ENCODE data around the gene CAMTA1. TPM values are rescaled to one million over a fixed set of nuclear protein-coding genes. Genes with fewer than 3 reads are reported as not detected.

The CAMTA1 gene
- total and polyA plus RNA-seq, 4 donors: 48.1 to 140 (median 52.3) TPM

- ATAC-seq (ENCODE audit: insufficient read depth, low FRiP score): peak; percentile 49
These were observed 862.0 kb downstream of the CAMTA1 start for GRCh38 chr1:7646981-7647901.

GRCh38 chr1:7648761-7649384 is 863.6 kb downstream of the CAMTA1 start:
- Histone ChIP-seq H3K4me1 (ENCODE audit: control insufficient read depth in 5 of 5, insufficient read depth in 5 of 5, low read length in 5 of 5) (peaks cover 0 to 32% (median 10%) of the 10 kb centered on the region in 5 donors), H3K27me3 (ENCODE audit: control insufficient read depth in 3 of 3, insufficient read depth in 3 of 3, low read length in 2 of 3) (peaks cover 0 to 2% (median 0%) of the 10 kb centered on the region in 3 donors), H3K27ac (ENCODE audit: low read depth in 1 of 2, low read length in 1 of 2) (peak overlapping the region in 1 of 2 donors; percentile 76), H3K36me3 (ENCODE audit: control insufficient read depth in 4 of 4, insufficient read depth in 4 of 4, low read length in 4 of 4) (no peaks in the 10 kb centered on the region), H3K9me3 (ENCODE audit: control insufficient read depth in 4 of 4, insufficient read depth in 3 of 4, low read length in 3 of 4) (no peaks in the 10 kb centered on the region), H3K4me3 (no peak overlapping the region), H3K9ac (ENCODE audit: insufficient read depth in 1 of 2, low read length in 2 of 2) (no peak overlapping the region)
- DNase-seq (peak; percentile 37 to 73 (median 48)), ATAC-seq (ENCODE audit: insufficient read depth, low FRiP score) (peak; percentile 66)
- 17 to 27% methylated on average over 14 of the region's 14 CpGs for WGBS, 2 donors
- no peak for TF ChIP-seq CTCF (IDR thresholded peaks at IDR 0.05; ENCODE audit: control extremely low read depth, extremely low read depth)

More at GRCh38 chr1:7646981-7647901, 862.0 kb downstream of the CAMTA1 start:
- Histone ChIP-seq H3K9ac (ENCODE audit: insufficient read depth in 1 of 2, low read length in 2 of 2) (no peak overlapping the region), H3K9me3 (ENCODE audit: control insufficient read depth in 4 of 4, insufficient read depth in 3 of 4, low read length in 3 of 4) (no peaks in the 10 kb centered on the region), H3K27ac (ENCODE audit: low read depth in 1 of 2, low read length in 1 of 2) (no peak overlapping the region), H3K36me3 (ENCODE audit: control insufficient read depth in 4 of 4, insufficient read depth in 4 of 4, low read length in 4 of 4) (no peaks in the 10 kb centered on the region), H3K27me3 (ENCODE audit: control insufficient read depth in 3 of 3, insufficient read depth in 3 of 3, low read length in 2 of 3) (peaks cover 0 to 2% (median 0%) of the 10 kb centered on the region in 3 donors), H3K4me1 (ENCODE audit: control insufficient read depth in 5 of 5, insufficient read depth in 5 of 5, low read length in 5 of 5) (peaks cover 0 to 48% (median 15%) of the 10 kb centered on the region in 5 donors), H3K4me3 (no peak overlapping the region)
- TF ChIP-seq CTCF (IDR thresholded peaks at IDR 0.05; ENCODE audit: control extremely low read depth, extremely low read depth): peak; percentile 91
- WGBS, 2 donors: 46 to 50% methylated on average over 29 to 30 of the region's 30 CpGs
- DNase-seq: peak; percentile 57 to 75 (median 63)

- WGBS, 2 donors: 61 to 71% methylated on average over 11 of the region's 11 CpGs
- ATAC-seq (ENCODE audit: insufficient read depth, low FRiP score): no peak
- H3K9me3 ChIP-seq (ENCODE audit: control insufficient read depth in 4 of 4, insufficient read depth in 3 of 4, low read length in 3 of 4): no peaks in the 10 kb centered on the region
- peaks cover 0 to 12% (median 0%) of the 10 kb centered on the region in 5 donors for H3K4me1 ChIP-seq (ENCODE audit: control insufficient read depth in 5 of 5, insufficient read depth in 5 of 5, low read length in 5 of 5)
- no peak overlapping the region for H3K4me3 ChIP-seq
- TF ChIP-seq CTCF (IDR thresholded peaks at IDR 0.05; ENCODE audit: control extremely low read depth, extremely low read depth): no peak
- H3K27me3 ChIP-seq (ENCODE audit: control insufficient read depth in 3 of 3, insufficient read depth in 3 of 3, low read length in 2 of 3): peaks cover 0 to 2% (median 0%) of the 10 kb centered on the region in 3 donors
- DNase-seq: peak; percentile 70 to 76 (median 73)
- no peak overlapping the region for H3K9ac ChIP-seq (ENCODE audit: insufficient read depth in 1 of 2, low read length in 2 of 2)
- H3K36me3 ChIP-seq (ENCODE audit: control insufficient read depth in 4 of 4, insufficient read depth in 4 of 4, low read length in 4 of 4): no peaks in the 10 kb centered on the region
- H3K27ac ChIP-seq (ENCODE audit: low read depth in 1 of 2, low read length in 1 of 2): no peak overlapping the region
These were observed 865.5 kb downstream of the CAMTA1 start for GRCh38 chr1:7650801-7651200.

Data from lung (tissue), 12 donors.